HCT116 (cell line): ENCODE results near the gene HOXA2.

ENCODE experiments used
- CTCF ChIP-seq, 3 experiments: fragments of 200-600 bp in 1 of 3; sonication (generic) in 1 of 3; IDR thresholded peaks in 2 of 3; conservative IDR thresholded peaks in 1 of 3; 2 replicates each; pipeline ENCODE4 v1.5.1; 2012 to 2017; ENCODE audit warnings: low read depth in 2 of 3, low read length in 2 of 3, antibody characterized with exemption in 1 of 3, borderline replicate concordance in 1 of 3, control low read depth in 1 of 3, mild to moderate bottlenecking in 1 of 3, mixed read lengths in 1 of 3, mixed run types in 1 of 3, moderate library complexity in 1 of 3; ENCODE audit not compliant: insufficient read depth in 1 of 3
- ELF1 ChIP-seq: IDR thresholded peaks from 2 replicates; pipeline ENCODE4 v1.6.1; 2012; ENCODE audit warnings: low read depth, borderline replicate concordance
- POLR2A ChIP-seq: IDR thresholded peaks from 2 replicates; pipeline ENCODE4 v1.7.0; 2011; ENCODE audit warnings: borderline replicate concordance; ENCODE audit not compliant: insufficient read depth, insufficient read length; ENCODE audit errors: extremely low read depth
- POLR2AphosphoS5 ChIP-seq: IDR thresholded peaks from 2 replicates; pipeline ENCODE4 v1.6.1; 2011; ENCODE audit warnings: mild to moderate bottlenecking, low read depth, low read length, moderate library complexity
- RAD21 ChIP-seq: IDR thresholded peaks from 2 replicates; pipeline ENCODE4 v1.6.1; 2012; ENCODE audit warnings: low read depth, mild to moderate bottlenecking
- SIN3A ChIP-seq: IDR thresholded peaks from 2 replicates; pipeline ENCODE4 v1.6.1; 2012; ENCODE audit warnings: low read depth
- ZNF274 ChIP-seq: fragments of 200-500 bp; sonication (Bioruptor generic); IDR thresholded peaks from 2 replicates; pipeline ENCODE4 v1.6.1; 2014; ENCODE audit warnings: mild to moderate bottlenecking, low read depth, low read length, inconsistent platforms
- TF ChIP-seq, protein P1 (sequence below): IDR thresholded peaks from 2 replicates; pipeline ENCODE4 v1.6.1; 2012; ENCODE audit warnings: low read depth
- TF ChIP-seq, protein P2 (sequence below): IDR thresholded peaks from 2 replicates; pipeline ENCODE4 v1.6.1; 2011; ENCODE audit warnings: mild to moderate bottlenecking, low read length, moderate library complexity; ENCODE audit not compliant: insufficient replicate concordance; ENCODE audit errors: extremely low read depth

- TF ChIP-seq CTCF (IDR thresholded peaks at IDR 0.05 in 2 of 3, conservative IDR thresholded peaks at IDR 0.05 in 1 of 3; ENCODE audit: borderline replicate concordance in 1 of 3, insufficient read depth in 1 of 3, low read depth in 2 of 3, low read length in 2 of 3) (no peak), RAD21 (no peak), SIN3A (no peak), ZNF274 (no peak), POLR2A (no peak), ELF1 (no peak), POLR2AphosphoS5 (no peak)
- TF ChIP-seq, protein P1, sequence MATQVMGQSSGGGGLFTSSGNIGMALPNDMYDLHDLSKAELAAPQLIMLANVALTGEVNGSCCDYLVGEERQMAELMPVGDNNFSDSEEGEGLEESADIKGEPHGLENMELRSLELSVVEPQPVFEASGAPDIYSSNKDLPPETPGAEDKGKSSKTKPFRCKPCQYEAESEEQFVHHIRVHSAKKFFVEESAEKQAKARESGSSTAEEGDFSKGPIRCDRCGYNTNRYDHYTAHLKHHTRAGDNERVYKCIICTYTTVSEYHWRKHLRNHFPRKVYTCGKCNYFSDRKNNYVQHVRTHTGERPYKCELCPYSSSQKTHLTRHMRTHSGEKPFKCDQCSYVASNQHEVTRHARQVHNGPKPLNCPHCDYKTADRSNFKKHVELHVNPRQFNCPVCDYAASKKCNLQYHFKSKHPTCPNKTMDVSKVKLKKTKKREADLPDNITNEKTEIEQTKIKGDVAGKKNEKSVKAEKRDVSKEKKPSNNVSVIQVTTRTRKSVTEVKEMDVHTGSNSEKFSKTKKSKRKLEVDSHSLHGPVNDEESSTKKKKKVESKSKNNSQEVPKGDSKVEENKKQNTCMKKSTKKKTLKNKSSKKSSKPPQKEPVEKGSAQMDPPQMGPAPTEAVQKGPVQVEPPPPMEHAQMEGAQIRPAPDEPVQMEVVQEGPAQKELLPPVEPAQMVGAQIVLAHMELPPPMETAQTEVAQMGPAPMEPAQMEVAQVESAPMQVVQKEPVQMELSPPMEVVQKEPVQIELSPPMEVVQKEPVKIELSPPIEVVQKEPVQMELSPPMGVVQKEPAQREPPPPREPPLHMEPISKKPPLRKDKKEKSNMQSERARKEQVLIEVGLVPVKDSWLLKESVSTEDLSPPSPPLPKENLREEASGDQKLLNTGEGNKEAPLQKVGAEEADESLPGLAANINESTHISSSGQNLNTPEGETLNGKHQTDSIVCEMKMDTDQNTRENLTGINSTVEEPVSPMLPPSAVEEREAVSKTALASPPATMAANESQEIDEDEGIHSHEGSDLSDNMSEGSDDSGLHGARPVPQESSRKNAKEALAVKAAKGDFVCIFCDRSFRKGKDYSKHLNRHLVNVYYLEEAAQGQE = no peak
- TF ChIP-seq, protein P2, sequence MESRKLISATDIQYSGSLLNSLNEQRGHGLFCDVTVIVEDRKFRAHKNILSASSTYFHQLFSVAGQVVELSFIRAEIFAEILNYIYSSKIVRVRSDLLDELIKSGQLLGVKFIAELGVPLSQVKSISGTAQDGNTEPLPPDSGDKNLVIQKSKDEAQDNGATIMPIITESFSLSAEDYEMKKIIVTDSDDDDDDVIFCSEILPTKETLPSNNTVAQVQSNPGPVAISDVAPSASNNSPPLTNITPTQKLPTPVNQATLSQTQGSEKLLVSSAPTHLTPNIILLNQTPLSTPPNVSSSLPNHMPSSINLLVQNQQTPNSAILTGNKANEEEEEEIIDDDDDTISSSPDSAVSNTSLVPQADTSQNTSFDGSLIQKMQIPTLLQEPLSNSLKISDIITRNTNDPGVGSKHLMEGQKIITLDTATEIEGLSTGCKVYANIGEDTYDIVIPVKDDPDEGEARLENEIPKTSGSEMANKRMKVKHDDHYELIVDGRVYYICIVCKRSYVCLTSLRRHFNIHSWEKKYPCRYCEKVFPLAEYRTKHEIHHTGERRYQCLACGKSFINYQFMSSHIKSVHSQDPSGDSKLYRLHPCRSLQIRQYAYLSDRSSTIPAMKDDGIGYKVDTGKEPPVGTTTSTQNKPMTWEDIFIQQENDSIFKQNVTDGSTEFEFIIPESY = no peak
Observed at GRCh38 chr7:27122077-27122910, 19.8 kb upstream of the HOXA2 start.
